Gastrocnemius medialis (tissue), 4 donors: ENCODE results near the gene CYB5R3. TPM values are rescaled to one million over a fixed set of nuclear protein-coding genes. Genes with fewer than 3 reads are reported as not detected.
A peak's percentile ranks its signal among the peaks of the same experiment; 100 is the strongest.

Experiments
- ATAC-seq, 2 donors: fragments of 150-250 bp; one replicate each; pipeline ENCODE4 v1.9.1; 2016
- DNase-seq, 2 donors: peaks; one replicate each; pipeline ENCODE4 v3.0.0-alpha.2; 2019
- H3K27ac ChIP-seq, 4 donors: fragments of 200-600 bp; sonication (generic); 1 replicate in 1 of 4; 2 replicates in 3 of 4; pipeline ENCODE4 v1.5.1; 2016 to 2018; ENCODE audit warnings: mild to moderate bottlenecking in 2 of 4, moderate library complexity in 1 of 4
- H3K27me3 ChIP-seq, 3 donors: fragments of 200-600 bp; sonication (generic) in 2 of 3; 1 replicate in 1 of 3; 2 replicates in 2 of 3; pipeline versions ENCODE4 v1.5.1 to v1.6.0; 2016 to 2019; ENCODE audit warnings: mild to moderate bottlenecking in 1 of 3, moderate library complexity in 1 of 3
- H3K36me3 ChIP-seq, 2 donors: fragments of 200-600 bp; sonication (generic) in 1 of 2; one replicate each; pipeline ENCODE4 v1.5.1; 2017 to 2018
- H3K4me1 ChIP-seq, 2 donors: fragments of 200-600 bp; sonication (generic) in 1 of 2; one replicate each; pipeline ENCODE4 v1.5.1; 2016 to 2017; ENCODE audit warnings: mild to moderate bottlenecking in 2 of 2
- H3K4me3 ChIP-seq, 4 donors: fragments of 200-600 bp; sonication (generic) in 3 of 4; 1 replicate in 1 of 4; 2 replicates in 3 of 4; pipeline ENCODE4 v1.5.1; 2016 to 2019; ENCODE audit warnings: mild to moderate bottlenecking in 2 of 4
- H3K9me3 ChIP-seq, 3 donors: fragments of 200-600 bp; sonication (generic) in 2 of 3; 1 replicate in 1 of 3; 2 replicates in 2 of 3; pipeline ENCODE4 v1.5.1; 2016 to 2019
- POLR2A ChIP-seq, 2 donors: fragments of 450-650 bp; IDR thresholded peaks; one replicate each; pipeline ENCODE4 v1.6.1; 2017; ENCODE audit warnings: antibody characterized with exemption in 2 of 2, mild to moderate bottlenecking in 2 of 2, moderate library complexity in 2 of 2
- in situ Hi-C, 4 donors: fragments of 200-750 bp; cut with MboI; loops; one replicate each; pipeline versions ENCODE4 v1.15.0 to v1.8.0; 2017; ENCODE audit warnings: low sequenced_read_pairs in 4 of 4
- intact Hi-C: fragments of 100-400 bp; cut with DNase I; formaldehyde crosslinking; loops from one replicate; pipeline ENCODE4 v1.15.1; 2023; ENCODE audit warnings: low total_unique reads
- total RNA-seq, 4 donors: library from RNA; depleted of rRNA; stranded (reverse); fragments of >200 nt; gene quantifications; one replicate each; pipeline versions ENCODE4 v1.1.0 to v1.2.3, GENCODE V29; 2016
- TF ChIP-seq, protein P1 (sequence below), 5 experiments: fragments of 450-650 bp in 3 of 5; fragments of 200-600 bp in 2 of 5; sonication (generic) in 2 of 5; IDR thresholded peaks in 4 of 5; conservative IDR thresholded peaks in 1 of 5; 1 replicate in 4 of 5; 2 replicates in 1 of 5; pipeline ENCODE4 v1.5.1; 2016 to 2019; ENCODE audit warnings: antibody characterized with exemption in 5 of 5, mild to moderate bottlenecking in 3 of 5, moderate library complexity in 3 of 5

Gene CYB5R3
- total RNA-seq, 4 donors from 2014 or later, result 44.3 to 163 (median 105) TPM

GRCh38 chr22:42653999-42654398 lies 4.8 kb upstream of the CYB5R3 start:
- in situ Hi-C loops (loop anchor here in 3 of 4 donors (25.0 kb wide), 2 partner anchors 133 to 158 kb away; no protein-coding TSS in a partner anchor), intact Hi-C loops (no loop called here)
- Histone ChIP-seq H3K36me3 (no peaks in the 10 kb centered on the region), H3K27me3 (no peaks in the 10 kb centered on the region), H3K9me3 (no peaks in the 10 kb centered on the region), H3K4me3 (no peak overlapping the region), H3K27ac (no peak overlapping the region), H3K4me1 (peaks cover 0 to 4% of the 10 kb centered on the region in 2 donors)
- ATAC-seq (no peak), DNase-seq (no peak)
- TF ChIP-seq, protein P1, sequence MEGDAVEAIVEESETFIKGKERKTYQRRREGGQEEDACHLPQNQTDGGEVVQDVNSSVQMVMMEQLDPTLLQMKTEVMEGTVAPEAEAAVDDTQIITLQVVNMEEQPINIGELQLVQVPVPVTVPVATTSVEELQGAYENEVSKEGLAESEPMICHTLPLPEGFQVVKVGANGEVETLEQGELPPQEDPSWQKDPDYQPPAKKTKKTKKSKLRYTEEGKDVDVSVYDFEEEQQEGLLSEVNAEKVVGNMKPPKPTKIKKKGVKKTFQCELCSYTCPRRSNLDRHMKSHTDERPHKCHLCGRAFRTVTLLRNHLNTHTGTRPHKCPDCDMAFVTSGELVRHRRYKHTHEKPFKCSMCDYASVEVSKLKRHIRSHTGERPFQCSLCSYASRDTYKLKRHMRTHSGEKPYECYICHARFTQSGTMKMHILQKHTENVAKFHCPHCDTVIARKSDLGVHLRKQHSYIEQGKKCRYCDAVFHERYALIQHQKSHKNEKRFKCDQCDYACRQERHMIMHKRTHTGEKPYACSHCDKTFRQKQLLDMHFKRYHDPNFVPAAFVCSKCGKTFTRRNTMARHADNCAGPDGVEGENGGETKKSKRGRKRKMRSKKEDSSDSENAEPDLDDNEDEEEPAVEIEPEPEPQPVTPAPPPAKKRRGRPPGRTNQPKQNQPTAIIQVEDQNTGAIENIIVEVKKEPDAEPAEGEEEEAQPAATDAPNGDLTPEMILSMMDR (IDR thresholded peaks at IDR 0.05 in 4 of 5, conservative IDR thresholded peaks at IDR 0.05 in 1 of 5), result no peak
- TF ChIP-seq POLR2A (IDR thresholded peaks at IDR 0.05), result no peak

DNA sequence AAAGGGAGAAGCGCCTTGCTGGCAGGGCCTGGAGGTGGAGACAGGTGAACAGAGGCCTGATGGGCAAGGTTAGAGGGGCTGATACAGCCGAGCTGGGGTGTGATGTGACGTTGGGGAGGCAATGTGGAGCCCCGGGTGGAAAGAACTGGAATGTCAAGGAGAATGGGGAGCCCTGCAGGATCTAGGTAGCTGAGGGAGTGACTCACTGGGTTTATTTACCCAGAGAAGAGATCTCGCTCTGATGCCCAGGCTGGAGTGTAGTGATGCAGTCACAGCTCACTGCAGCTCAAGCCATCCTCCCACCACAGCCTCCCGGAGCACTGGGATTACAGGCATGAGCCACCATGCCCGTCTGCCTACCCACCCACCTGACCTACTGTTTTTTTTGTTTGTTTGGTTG lies 1.9 kb upstream of the CYB5R3 start:
- DNase-seq, result no peak
- in situ Hi-C loops (loop anchor here in 3 of 4 donors (25.0 kb wide), 2 partner anchors 136 to 161 kb away; no protein-coding TSS in a partner anchor), intact Hi-C loops (no loop called here)

DNA sequence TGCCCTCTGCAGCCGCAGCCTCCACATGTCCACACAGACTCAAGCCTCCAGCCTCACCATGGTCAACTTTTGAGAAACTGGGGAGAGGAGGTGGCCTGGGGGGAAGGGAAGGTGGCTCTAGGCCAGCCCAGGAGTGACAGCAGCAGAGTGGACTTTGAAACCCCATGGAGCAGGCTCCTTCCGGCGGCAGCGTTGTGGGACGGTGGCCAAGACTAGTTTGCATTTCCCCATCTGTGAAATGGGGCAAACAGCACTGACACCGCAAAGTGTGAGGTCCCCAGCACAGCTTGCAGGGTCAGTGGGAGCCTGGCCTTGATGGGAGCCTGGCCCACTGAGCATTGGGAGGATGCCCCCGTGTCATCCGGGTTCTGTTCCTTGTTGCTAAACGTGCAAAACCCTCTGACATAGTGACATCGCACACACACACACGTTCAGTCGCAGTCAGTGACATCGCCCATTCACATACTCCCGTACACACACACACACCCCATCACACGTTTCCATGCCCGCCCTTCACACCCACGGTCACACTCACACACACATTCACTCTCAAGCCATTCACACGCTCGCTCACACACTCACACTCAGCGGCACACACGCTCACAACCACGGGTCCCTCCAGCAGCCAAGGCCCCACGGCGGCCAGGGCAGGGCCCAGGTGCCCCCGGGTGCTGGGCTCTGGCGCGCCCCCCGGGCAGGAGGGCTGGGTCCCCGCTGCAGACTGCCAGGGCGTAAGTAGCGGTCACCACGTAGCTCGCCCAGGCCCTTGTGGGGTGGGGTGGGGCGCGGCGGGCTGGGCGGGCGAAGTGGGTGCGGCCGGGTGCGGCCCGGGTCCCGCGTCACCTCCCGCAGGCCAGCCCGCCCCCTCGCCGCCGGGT lies 585 bp downstream of the CYB5R3 start:
- Histone ChIP-seq H3K27ac (peak overlapping the region; percentile 92 to 99 (median 98)), H3K9me3 (no peaks in the 10 kb centered on the region), H3K27me3 (no peaks in the 10 kb centered on the region), H3K36me3 (no peaks in the 10 kb centered on the region), H3K4me3 (peak overlapping the region; percentile 77 to 100 (median 93)), H3K4me1 (peaks cover 50 to 53% of the 10 kb centered on the region in 2 donors)
- in situ Hi-C loops (no loop called here), intact Hi-C loops (loop anchor here (1.0 to 5.0 kb wide), 4 partner anchors 33 to 259 kb away; partner anchors contain the start of gene ARFGAP3)
- peak in 1 of 2 donors; percentile 58 for TF ChIP-seq POLR2A (IDR thresholded peaks at IDR 0.05)
- TF ChIP-seq, protein P1 (IDR thresholded peaks at IDR 0.05 in 4 of 5, conservative IDR thresholded peaks at IDR 0.05 in 1 of 5), result no peak
- DNase-seq (peak; percentile 32 to 44), ATAC-seq (peak; percentile 32 to 40)

More for the DNA sequence above, 1.9 kb upstream of the CYB5R3 start:
- TF ChIP-seq POLR2A (IDR thresholded peaks at IDR 0.05), result no peak
- TF ChIP-seq, protein P1 (IDR thresholded peaks at IDR 0.05 in 4 of 5, conservative IDR thresholded peaks at IDR 0.05 in 1 of 5), result no peak
- H3K4me3 ChIP-seq, result no peak overlapping the region
- ATAC-seq, result no peak
- H3K9me3 ChIP-seq, result no peaks in the 10 kb centered on the region
- peaks cover 25 to 27% of the 10 kb centered on the region in 2 donors for H3K4me1 ChIP-seq
- H3K27me3 ChIP-seq, result no peaks in the 10 kb centered on the region
- H3K36me3 ChIP-seq, result no peaks in the 10 kb centered on the region
- no peak overlapping the region for H3K27ac ChIP-seq

DNA sequence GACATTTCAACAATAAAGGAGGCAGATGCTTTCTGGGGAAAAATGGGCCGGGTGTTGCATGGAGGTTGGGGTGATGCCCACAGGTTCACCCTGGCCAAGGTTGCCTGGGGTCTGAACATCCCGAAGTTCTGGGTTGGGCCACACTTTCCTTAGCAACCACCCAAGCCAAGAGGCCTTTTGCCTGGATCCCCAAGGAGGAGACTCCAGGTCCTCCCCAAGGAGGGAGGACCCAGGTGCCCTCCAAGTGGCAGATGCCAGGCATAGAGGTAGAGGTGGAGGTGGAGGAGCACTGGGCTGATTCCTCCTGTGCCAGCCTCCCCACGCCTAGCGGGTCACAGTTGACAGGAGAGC lies 1.2 kb downstream of the CYB5R3 start:
- H3K36me3 ChIP-seq, result no peaks in the 10 kb centered on the region
- peak overlapping the region; percentile 92 to 99 (median 98) for H3K27ac ChIP-seq
- in situ Hi-C loops, result no loop called here
- TF ChIP-seq, protein P1 (IDR thresholded peaks at IDR 0.05 in 4 of 5, conservative IDR thresholded peaks at IDR 0.05 in 1 of 5), result no peak
- TF ChIP-seq POLR2A (IDR thresholded peaks at IDR 0.05), result no peak
- H3K4me3 ChIP-seq, result peak overlapping the region; percentile 77 to 100 (median 93)
- H3K9me3 ChIP-seq, result no peaks in the 10 kb centered on the region
- peaks cover 54 to 59% of the 10 kb centered on the region in 2 donors for H3K4me1 ChIP-seq
- H3K27me3 ChIP-seq, result no peaks in the 10 kb centered on the region
- intact Hi-C loops, result loop anchor here (1.0 to 5.0 kb wide), 4 partner anchors 33 to 259 kb away; partner anchors contain the start of gene ARFGAP3
- no peak for DNase-seq
- no peak for ATAC-seq
